Measurements from ENCODE around the gene SERPINB1.

DNA sequence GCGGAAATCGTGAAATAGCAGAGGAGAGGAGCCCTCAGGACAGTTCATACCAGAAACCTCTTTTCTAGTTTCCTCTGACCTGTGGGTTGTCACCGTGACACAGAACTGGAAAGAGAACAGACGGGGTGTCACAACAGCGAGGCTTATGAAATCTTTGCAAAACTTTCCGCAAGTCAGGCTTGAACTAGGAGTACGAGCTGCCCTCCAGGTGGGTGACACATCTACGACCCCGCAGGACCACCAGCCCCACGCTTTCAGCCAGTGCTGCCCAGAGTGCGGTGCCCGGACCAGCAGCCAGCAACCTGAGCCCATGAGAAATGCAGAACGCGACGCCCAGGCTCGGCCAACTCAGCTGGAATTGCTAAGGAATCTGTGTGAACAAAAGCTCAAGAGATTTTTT lies 45.7 kb downstream of the SERPINB1 start:
- TF ChIP-seq JUNB (IDR thresholded peaks at IDR 0.05; ENCODE audit: unreplicated experiment) = no peak
- TF ChIP-seq STAT1 (IDR thresholded peaks at IDR 0.05; ENCODE audit: unreplicated experiment) = no peak
- TF ChIP-seq CTCF (conservative IDR thresholded peaks at IDR 0.05; ENCODE audit: low read depth in 2 of 2) = no peak
- TF ChIP-seq EZH2 (IDR thresholded peaks at IDR 0.05; ENCODE audit: low read depth, unreplicated experiment) = no peak
- no peak for TF ChIP-seq POLR2AphosphoS5 (IDR thresholded peaks at IDR 0.05; ENCODE audit: low read depth)
- no peak for TF ChIP-seq ETS1 (IDR thresholded peaks at IDR 0.05)
- TF ChIP-seq, protein P1, sequence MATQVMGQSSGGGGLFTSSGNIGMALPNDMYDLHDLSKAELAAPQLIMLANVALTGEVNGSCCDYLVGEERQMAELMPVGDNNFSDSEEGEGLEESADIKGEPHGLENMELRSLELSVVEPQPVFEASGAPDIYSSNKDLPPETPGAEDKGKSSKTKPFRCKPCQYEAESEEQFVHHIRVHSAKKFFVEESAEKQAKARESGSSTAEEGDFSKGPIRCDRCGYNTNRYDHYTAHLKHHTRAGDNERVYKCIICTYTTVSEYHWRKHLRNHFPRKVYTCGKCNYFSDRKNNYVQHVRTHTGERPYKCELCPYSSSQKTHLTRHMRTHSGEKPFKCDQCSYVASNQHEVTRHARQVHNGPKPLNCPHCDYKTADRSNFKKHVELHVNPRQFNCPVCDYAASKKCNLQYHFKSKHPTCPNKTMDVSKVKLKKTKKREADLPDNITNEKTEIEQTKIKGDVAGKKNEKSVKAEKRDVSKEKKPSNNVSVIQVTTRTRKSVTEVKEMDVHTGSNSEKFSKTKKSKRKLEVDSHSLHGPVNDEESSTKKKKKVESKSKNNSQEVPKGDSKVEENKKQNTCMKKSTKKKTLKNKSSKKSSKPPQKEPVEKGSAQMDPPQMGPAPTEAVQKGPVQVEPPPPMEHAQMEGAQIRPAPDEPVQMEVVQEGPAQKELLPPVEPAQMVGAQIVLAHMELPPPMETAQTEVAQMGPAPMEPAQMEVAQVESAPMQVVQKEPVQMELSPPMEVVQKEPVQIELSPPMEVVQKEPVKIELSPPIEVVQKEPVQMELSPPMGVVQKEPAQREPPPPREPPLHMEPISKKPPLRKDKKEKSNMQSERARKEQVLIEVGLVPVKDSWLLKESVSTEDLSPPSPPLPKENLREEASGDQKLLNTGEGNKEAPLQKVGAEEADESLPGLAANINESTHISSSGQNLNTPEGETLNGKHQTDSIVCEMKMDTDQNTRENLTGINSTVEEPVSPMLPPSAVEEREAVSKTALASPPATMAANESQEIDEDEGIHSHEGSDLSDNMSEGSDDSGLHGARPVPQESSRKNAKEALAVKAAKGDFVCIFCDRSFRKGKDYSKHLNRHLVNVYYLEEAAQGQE (IDR thresholded peaks at IDR 0.05; ENCODE audit: unreplicated experiment) = no peak
- no peak for TF ChIP-seq CREB1 (CRISPR knock-in tag; IDR thresholded peaks at IDR 0.05; ENCODE audit: low read depth)
- TF ChIP-seq ZNF114 (CRISPR knock-in tag; IDR thresholded peaks at IDR 0.05) = no peak
- TF ChIP-seq ZNF462 (CRISPR knock-in tag; IDR thresholded peaks at IDR 0.05) = no peak
- no peak for TF ChIP-seq EZH2phosphoT487 (IDR thresholded peaks at IDR 0.05; ENCODE audit: unreplicated experiment)
- TF ChIP-seq NANOG (IDR thresholded peaks at IDR 0.05; ENCODE audit: borderline replicate concordance) = no peak
- no peak for TF ChIP-seq ZNF331 (CRISPR knock-in tag; IDR thresholded peaks at IDR 0.05; ENCODE audit: low read depth)

Data from GM23338 (cell line).